ENCODE data around the gene TACC2. TPM values are rescaled to one million over a fixed set of nuclear protein-coding genes. Genes with fewer than 3 reads are reported as not detected.

TACC2 gene
- total RNA-seq, 2 experiments from 2014 or later: not detected

- Mint-ChIP-seq H3K27ac (no peak overlapping the region), H3K36me3 (ENCODE audit: low read depth) (no peaks in the 10 kb centered on the region), H3K4me1 (no peaks in the 10 kb centered on the region), H3K9me3 (no peaks in the 10 kb centered on the region), H3K27me3 (peaks cover 35% of the 10 kb centered on the region), H3K4me3 (no peak overlapping the region)
- ChIA-PET CTCF (interaction anchor here (0.6 kb wide), 1 partner anchor 435 kb away, joined by 4 read pairs; no protein-coding TSS in a partner anchor), POLR2A (no interaction called here)
- DNase-seq: no peak
Measured at GRCh38 chr10:122168598-122169394, 179.8 kb downstream of the TACC2 start.

- Mint-ChIP-seq H3K27ac (no peak overlapping the region), H3K36me3 (ENCODE audit: low read depth) (no peaks in the 10 kb centered on the region), H3K4me3 (no peak overlapping the region), H3K9me3 (no peaks in the 10 kb centered on the region), H3K4me1 (no peaks in the 10 kb centered on the region), H3K27me3 (peaks cover 17% of the 10 kb centered on the region)
- CTCF ChIA-PET: no interaction called here
- no peak for DNase-seq
- POLR2A ChIA-PET: no interaction called here
Measured at GRCh38 chr10:122170802-122171201, 181.8 kb downstream of the TACC2 start.

- Mint-ChIP-seq H3K27ac (no peak overlapping the region), H3K4me1 (no peaks in the 10 kb centered on the region), H3K36me3 (ENCODE audit: low read depth) (no peaks in the 10 kb centered on the region), H3K27me3 (peaks cover 11% of the 10 kb centered on the region), H3K9me3 (no peaks in the 10 kb centered on the region), H3K4me3 (no peak overlapping the region)
- CTCF ChIA-PET: no interaction called here
- DNase-seq: no peak
- POLR2A ChIA-PET: no interaction called here
Measured at GRCh38 chr10:122171302-122172075, 182.5 kb downstream of the TACC2 start.

GRCh38 chr10:122172361-122173008 lies 183.5 kb downstream of the TACC2 start:
- H3K9me3 Mint-ChIP-seq: no peaks in the 10 kb centered on the region
- H3K4me1 Mint-ChIP-seq: no peaks in the 10 kb centered on the region
- H3K27ac Mint-ChIP-seq: no peak overlapping the region
- no peak for DNase-seq
- POLR2A ChIA-PET: no interaction called here
- H3K36me3 Mint-ChIP-seq (ENCODE audit: low read depth): no peaks in the 10 kb centered on the region
- CTCF ChIA-PET: no interaction called here
- peaks cover 5% of the 10 kb centered on the region for H3K27me3 Mint-ChIP-seq
- no peak overlapping the region for H3K4me3 Mint-ChIP-seq

- Mint-ChIP-seq H3K36me3 (ENCODE audit: low read depth) (no peaks in the 10 kb centered on the region), H3K9me3 (no peaks in the 10 kb centered on the region), H3K27me3 (peaks cover 5% of the 10 kb centered on the region), H3K27ac (no peak overlapping the region), H3K4me1 (no peaks in the 10 kb centered on the region), H3K4me3 (no peak overlapping the region)
- ChIA-PET CTCF (no interaction called here), POLR2A (no interaction called here)
- DNase-seq: no peak
Measured at GRCh38 chr10:122173337-122173736, 184.4 kb downstream of the TACC2 start.

GRCh38 chr10:122173766-122174435 lies 184.9 kb downstream of the TACC2 start:
- ChIA-PET CTCF (no interaction called here), POLR2A (no interaction called here)
- peaks cover 5% of the 10 kb centered on the region for H3K27me3 Mint-ChIP-seq
- no peaks in the 10 kb centered on the region for H3K9me3 Mint-ChIP-seq
- H3K4me3 Mint-ChIP-seq: no peak overlapping the region
- H3K4me1 Mint-ChIP-seq: no peaks in the 10 kb centered on the region
- H3K27ac Mint-ChIP-seq: no peak overlapping the region
- no peaks in the 10 kb centered on the region for H3K36me3 Mint-ChIP-seq (ENCODE audit: low read depth)
- DNase-seq: no peak

- no peaks in the 10 kb centered on the region for H3K36me3 Mint-ChIP-seq (ENCODE audit: low read depth)
Measured at GRCh38 chr10:122176232-122177213, 187.6 kb downstream of the TACC2 start.

GRCh38 chr10:122178655-122179054 lies 189.7 kb downstream of the TACC2 start:
- DNase-seq: no peak
- POLR2A ChIA-PET: no interaction called here
- H3K4me1 Mint-ChIP-seq: no peaks in the 10 kb centered on the region
- H3K9me3 Mint-ChIP-seq: no peaks in the 10 kb centered on the region
- H3K27me3 Mint-ChIP-seq: peaks cover 7% of the 10 kb centered on the region
- no peak overlapping the region for H3K4me3 Mint-ChIP-seq
- CTCF ChIA-PET: no interaction called here
- no peak overlapping the region for H3K27ac Mint-ChIP-seq
- H3K36me3 Mint-ChIP-seq (ENCODE audit: low read depth): no peaks in the 10 kb centered on the region

More at GRCh38 chr10:122176232-122177213, 187.6 kb downstream of the TACC2 start:
- ChIA-PET CTCF (no interaction called here), POLR2A (no interaction called here)
- Mint-ChIP-seq H3K9me3 (no peaks in the 10 kb centered on the region), H3K27me3 (peaks cover 4% of the 10 kb centered on the region), H3K27ac (no peak overlapping the region), H3K4me1 (no peaks in the 10 kb centered on the region), H3K4me3 (no peak overlapping the region)
- no peak for DNase-seq

- Mint-ChIP-seq H3K9me3 (no peaks in the 10 kb centered on the region), H3K27ac (no peak overlapping the region), H3K27me3 (peaks cover 6% of the 10 kb centered on the region), H3K36me3 (ENCODE audit: low read depth) (no peaks in the 10 kb centered on the region), H3K4me1 (no peaks in the 10 kb centered on the region), H3K4me3 (no peak overlapping the region)
- CTCF ChIA-PET: no interaction called here
- POLR2A ChIA-PET: no interaction called here
- no peak for DNase-seq
Measured at GRCh38 chr10:122181041-122181732, 192.2 kb downstream of the TACC2 start.

GRCh38 chr10:122181876-122182275 lies 192.9 kb downstream of the TACC2 start:
- ChIA-PET CTCF (no interaction called here), POLR2A (no interaction called here)
- H3K9me3 Mint-ChIP-seq: no peaks in the 10 kb centered on the region

GRCh38 chr10:122182308-122182707 lies 193.3 kb downstream of the TACC2 start:
- peaks cover 3% of the 10 kb centered on the region for H3K27me3 Mint-ChIP-seq
- H3K36me3 Mint-ChIP-seq (ENCODE audit: low read depth): no peaks in the 10 kb centered on the region
- H3K4me3 Mint-ChIP-seq: no peak overlapping the region
- DNase-seq: no peak
- H3K27ac Mint-ChIP-seq: no peak overlapping the region
- H3K9me3 Mint-ChIP-seq: no peaks in the 10 kb centered on the region
- H3K4me1 Mint-ChIP-seq: no peaks in the 10 kb centered on the region
- ChIA-PET CTCF (no interaction called here), POLR2A (no interaction called here)

More at GRCh38 chr10:122181876-122182275, 192.9 kb downstream of the TACC2 start:
- no peak overlapping the region for H3K27ac Mint-ChIP-seq
- no peaks in the 10 kb centered on the region for H3K4me1 Mint-ChIP-seq
- H3K27me3 Mint-ChIP-seq: peaks cover 6% of the 10 kb centered on the region
- H3K4me3 Mint-ChIP-seq: no peak overlapping the region
- DNase-seq: no peak
- no peaks in the 10 kb centered on the region for H3K36me3 Mint-ChIP-seq (ENCODE audit: low read depth)

- Mint-ChIP-seq H3K27me3 (peaks cover 3% of the 10 kb centered on the region), H3K4me1 (no peaks in the 10 kb centered on the region), H3K4me3 (no peak overlapping the region), H3K9me3 (no peaks in the 10 kb centered on the region), H3K36me3 (ENCODE audit: low read depth) (no peaks in the 10 kb centered on the region), H3K27ac (no peak overlapping the region)
- ChIA-PET CTCF (no interaction called here), POLR2A (no interaction called here)
- DNase-seq: no peak
Measured at GRCh38 chr10:122184254-122184653, 195.3 kb downstream of the TACC2 start.

Measured in activated CD4-positive, alpha-beta memory T cell treated with anti-CD3 and anti-CD28 coated beads, Interleukin-2, amount 10 ng/mL, durations not matched to agents 7 days and 5 days (primary cell).